Esophagus (tissue), 2 donors: ENCODE measurements around the gene LRRC10B. TPM values are rescaled to one million over a fixed set of nuclear protein-coding genes. Genes with fewer than 3 reads are reported as not detected.

Source experiments
- H3K27ac ChIP-seq, 2 donors: one replicate each; pipeline ENCODE4 v1.5.1; 2013; ENCODE audit warnings: low read depth in 2 of 2, mild to moderate bottlenecking in 2 of 2, inconsistent platforms in 1 of 2, low read length in 1 of 2, moderate library complexity in 1 of 2
- H3K27me3 ChIP-seq, 2 donors: one replicate each; pipeline ENCODE4 v1.6.1; 2013; ENCODE audit warnings: low read length in 2 of 2, control low read depth in 1 of 2, mild to moderate bottlenecking in 1 of 2; ENCODE audit not compliant: insufficient read depth in 2 of 2, control insufficient read depth in 1 of 2
- H3K36me3 ChIP-seq, 2 donors: one replicate each; pipeline ENCODE4 v1.6.1; 2013; ENCODE audit warnings: low read length in 1 of 2; ENCODE audit not compliant: control insufficient read depth in 2 of 2, insufficient read depth in 2 of 2
- H3K4me1 ChIP-seq, 2 donors: one replicate each; pipeline ENCODE4 v1.6.1; 2013; ENCODE audit warnings: low read length in 1 of 2; ENCODE audit not compliant: control insufficient read depth in 2 of 2, insufficient read depth in 2 of 2
- H3K4me3 ChIP-seq, 2 donors: one replicate each; pipeline ENCODE4 v1.5.1; 2013; ENCODE audit warnings: low read length in 2 of 2, mild to moderate bottlenecking in 2 of 2, low read depth in 1 of 2, moderate library complexity in 1 of 2
- H3K9me3 ChIP-seq, 2 donors: one replicate each; pipeline ENCODE4 v1.6.1; 2013; ENCODE audit warnings: mild to moderate bottlenecking in 2 of 2, low read depth in 1 of 2, low read length in 1 of 2, moderate library complexity in 1 of 2; ENCODE audit not compliant: control insufficient read depth in 2 of 2, insufficient read depth in 1 of 2
- WGBS, 2 donors: extraction: QIAGEN DNeasy Blood & Tissue Kit; methylation state at CpG; one replicate each; pipeline ENCODE4 v1.1.7; 2013; 5-methylcytosine and 5-hydroxymethylcytosine counted together
- polyA plus RNA-seq, 2 donors: library from polyadenylated mRNA; stranded (reverse); fragments of 200-250 nt; gene quantifications; one replicate each; pipeline ENCODE4 v1.2.3, GENCODE V29; 2013
- donor health status: healthy with polysubstance abuse.
- donor health status: Bipolar disorder and iron deficiency.

LRRC10B gene
- polyA plus RNA-seq, 2 donors: 0.04 to 0.19 TPM

DNA sequence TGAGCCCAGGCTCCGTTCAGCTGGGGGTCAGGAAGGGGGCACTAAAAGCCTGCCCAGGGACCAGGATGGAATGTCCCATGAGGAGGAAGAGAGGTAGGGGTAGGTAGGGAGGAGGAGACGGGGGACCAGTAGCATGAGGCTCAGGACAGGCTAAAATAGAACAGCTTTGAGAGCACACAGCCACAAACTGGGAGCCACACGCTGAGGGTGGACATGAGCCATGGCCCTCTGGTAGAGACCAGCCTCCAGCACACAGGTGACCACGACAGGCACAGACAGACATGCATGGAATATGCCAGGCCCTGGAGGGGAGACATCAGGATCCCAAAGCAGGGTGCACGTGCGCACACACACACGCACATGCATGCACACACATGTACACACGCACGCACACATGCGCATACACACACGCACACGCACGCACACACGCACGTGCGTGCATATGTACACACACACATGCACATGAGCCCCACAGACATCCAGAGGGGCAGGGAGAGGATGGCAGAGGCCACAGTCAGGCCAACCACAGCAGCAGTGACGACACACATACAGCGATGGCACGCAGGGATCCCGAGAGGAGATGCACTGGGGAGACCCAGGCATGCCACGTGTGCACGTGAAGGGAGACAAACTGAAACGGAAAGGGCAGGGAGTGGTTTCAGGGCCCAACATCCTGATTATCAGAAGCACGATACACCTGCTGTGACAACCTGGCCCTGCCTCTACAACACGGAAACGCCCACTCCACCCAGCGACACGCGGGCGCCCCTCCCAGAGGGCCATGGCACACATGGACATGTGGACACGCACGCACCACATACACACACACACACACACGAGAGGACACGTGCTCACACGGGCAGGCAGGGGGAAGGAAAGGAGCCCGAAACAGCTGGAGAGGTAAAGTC is 25.7 kb downstream of the LRRC10B start:
- 69 to 72% methylated on average over 36 of the region's 36 CpGs for WGBS, 2 donors
- Histone ChIP-seq H3K27ac (no peak overlapping the region), H3K4me3 (no peak overlapping the region), H3K9me3 (no peaks in the 10 kb centered on the region), H3K36me3 (no peaks in the 10 kb centered on the region), H3K4me1 (peaks cover 0 to 4% of the 10 kb centered on the region in 2 donors), H3K27me3 (no peaks in the 10 kb centered on the region)

DNA sequence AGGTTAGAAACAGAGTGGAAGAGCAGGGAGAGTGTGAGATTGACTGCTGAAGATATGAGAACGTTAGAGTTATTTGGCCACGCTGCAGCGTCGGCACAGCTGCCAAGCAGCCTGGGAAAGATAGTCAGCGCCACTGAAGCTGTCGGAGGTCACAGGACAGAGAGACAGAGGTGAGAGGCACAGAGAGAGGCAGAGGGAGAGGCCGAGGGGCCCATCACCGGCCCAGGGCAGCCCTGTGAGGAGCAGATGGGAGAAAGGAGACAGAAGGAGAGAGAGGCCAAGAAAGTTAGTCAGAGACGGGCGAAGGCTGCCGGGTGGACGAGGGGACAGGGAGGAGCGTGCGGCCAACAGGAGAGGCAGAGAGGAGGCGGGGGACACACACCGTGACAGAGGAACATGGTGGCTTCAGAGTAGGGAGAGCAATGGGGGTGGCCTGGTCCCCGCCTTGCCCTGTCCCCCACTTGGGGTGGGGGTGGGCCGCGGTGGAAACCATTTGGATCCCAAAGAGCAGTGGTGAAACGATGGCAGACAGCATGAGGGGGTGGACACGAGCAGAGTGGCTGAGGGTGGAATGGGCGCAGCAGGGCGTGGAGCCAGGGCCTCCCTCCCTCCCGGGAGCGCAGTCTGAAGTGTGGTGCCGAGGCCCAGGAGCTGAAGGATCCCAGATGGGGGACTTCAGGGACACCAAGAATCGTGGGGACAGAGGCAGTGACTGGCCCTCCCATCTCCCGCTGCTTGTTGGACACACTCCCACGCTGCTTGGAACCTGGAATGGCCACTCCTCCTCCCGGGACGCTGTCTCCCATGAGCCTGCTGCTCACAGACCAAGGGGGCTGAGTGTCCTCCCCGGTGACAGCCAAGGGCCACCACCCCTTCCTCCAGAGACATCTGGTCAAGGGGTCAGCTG is 26.6 kb downstream of the LRRC10B start:
- no peak overlapping the region for H3K4me3 ChIP-seq
- H3K9me3 ChIP-seq: no peaks in the 10 kb centered on the region
- peaks cover 0 to 4% of the 10 kb centered on the region in 2 donors for H3K4me1 ChIP-seq
- no peaks in the 10 kb centered on the region for H3K27me3 ChIP-seq
- no peaks in the 10 kb centered on the region for H3K36me3 ChIP-seq
- no peak overlapping the region for H3K27ac ChIP-seq
- 61 to 63% methylated on average over 30 to 32 of the region's 32 CpGs for WGBS, 2 donors

DNA sequence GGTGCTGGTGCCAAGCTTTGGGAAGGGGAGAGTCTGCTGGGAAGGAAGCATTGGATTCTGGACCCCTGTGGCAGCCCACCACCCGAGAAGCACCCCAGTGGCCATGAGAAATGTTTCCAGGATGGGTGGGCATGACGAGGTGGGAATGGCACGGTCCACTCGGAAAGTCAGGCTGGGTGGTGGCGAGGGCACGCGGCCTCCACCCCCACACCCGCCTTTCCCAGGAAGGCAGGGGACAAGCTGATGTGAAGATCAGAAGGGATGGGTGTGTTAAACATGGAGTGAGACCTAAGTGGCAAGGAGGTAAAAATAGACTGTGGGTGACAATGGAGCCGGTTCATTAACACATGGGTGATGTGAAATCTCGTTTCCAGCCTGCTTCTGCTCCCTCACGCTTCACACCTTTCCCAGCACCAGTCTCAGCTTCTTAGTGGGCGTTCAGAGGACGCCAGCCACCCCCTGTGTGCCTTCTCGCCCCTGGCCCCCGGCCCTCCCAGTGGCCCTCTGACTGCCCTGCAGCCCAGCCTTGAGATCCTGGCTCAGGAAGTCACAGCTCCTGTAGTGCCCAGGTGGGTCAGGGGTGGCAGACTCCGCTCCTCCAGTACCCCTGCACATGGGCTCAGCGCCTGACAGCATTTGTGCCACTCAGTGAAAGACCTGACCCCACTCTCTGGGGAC is 27.6 kb downstream of the LRRC10B start:
- no peak overlapping the region for H3K4me3 ChIP-seq
- no peaks in the 10 kb centered on the region for H3K36me3 ChIP-seq
- no peak overlapping the region for H3K27ac ChIP-seq
- WGBS, 2 donors: 78 to 79% methylated on average over 17 of the region's 17 CpGs
- H3K9me3 ChIP-seq: no peaks in the 10 kb centered on the region
- peaks cover 0 to 2% of the 10 kb centered on the region in 2 donors for H3K4me1 ChIP-seq
- H3K27me3 ChIP-seq: no peaks in the 10 kb centered on the region

DNA sequence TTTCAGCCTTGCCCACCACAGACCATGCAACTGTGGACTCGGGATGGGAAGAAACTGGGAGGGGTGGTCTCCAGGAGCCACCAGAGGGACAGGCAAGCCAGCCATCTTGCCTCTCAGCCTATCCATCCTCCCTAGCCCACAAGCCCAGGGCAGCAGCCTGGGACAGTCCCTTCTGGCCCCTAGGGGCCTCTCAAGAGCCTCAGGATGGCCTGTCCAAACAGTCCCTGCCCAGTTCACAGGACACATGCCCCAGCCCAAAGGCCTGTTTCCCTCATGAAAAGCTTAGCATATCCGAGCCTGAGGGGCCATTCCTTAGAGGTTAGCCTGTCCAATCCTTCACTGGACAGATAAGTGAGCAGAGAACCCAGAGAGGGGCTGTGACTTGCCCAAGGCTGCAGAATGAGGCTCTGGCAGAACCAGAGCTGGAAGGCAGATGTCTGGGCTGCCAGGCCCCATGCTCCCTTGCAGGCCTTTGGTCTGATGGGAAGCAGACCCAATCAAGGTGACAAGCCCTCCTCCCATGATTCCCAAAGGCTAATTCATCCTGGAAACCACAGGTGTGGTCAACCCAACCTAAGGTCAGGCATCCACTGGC is 28.2 kb downstream of the LRRC10B start:
- H3K4me3 ChIP-seq: no peak overlapping the region
- no peaks in the 10 kb centered on the region for H3K27me3 ChIP-seq
- no peak overlapping the region for H3K27ac ChIP-seq
- no peaks in the 10 kb centered on the region for H3K36me3 ChIP-seq
- WGBS, 2 donors: 81 to 83% methylated on average over 2 of the region's 2 CpGs
- H3K9me3 ChIP-seq: no peaks in the 10 kb centered on the region
- peaks cover 0 to 2% of the 10 kb centered on the region in 2 donors for H3K4me1 ChIP-seq

DNA sequence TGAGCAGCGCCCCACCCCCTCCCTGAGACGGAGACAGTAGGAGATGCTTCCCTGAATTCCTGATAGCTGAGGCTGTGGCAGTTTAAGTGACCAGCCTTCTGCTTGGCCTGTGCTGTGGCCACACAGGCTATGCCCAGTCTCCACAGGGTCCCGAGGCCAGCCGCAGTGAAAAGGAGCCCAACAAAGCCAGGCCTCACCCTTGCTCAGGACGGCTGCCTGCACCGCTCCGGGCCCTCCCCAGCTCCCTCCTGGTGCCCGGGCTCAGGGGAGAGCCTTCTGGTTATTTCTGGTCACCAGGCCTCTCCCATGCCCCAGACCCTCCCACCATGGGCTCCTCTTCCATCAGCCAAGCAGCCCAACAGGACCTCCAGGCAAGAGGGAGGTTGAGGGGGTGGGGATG is 28.8 kb downstream of the LRRC10B start:
- Histone ChIP-seq H3K36me3 (no peaks in the 10 kb centered on the region), H3K9me3 (no peaks in the 10 kb centered on the region), H3K4me3 (no peak overlapping the region), H3K27ac (no peak overlapping the region), H3K4me1 (peaks cover 0 to 2% of the 10 kb centered on the region in 2 donors), H3K27me3 (no peaks in the 10 kb centered on the region)
- WGBS, 2 donors: 89 to 90% methylated on average over 8 of the region's 8 CpGs

DNA sequence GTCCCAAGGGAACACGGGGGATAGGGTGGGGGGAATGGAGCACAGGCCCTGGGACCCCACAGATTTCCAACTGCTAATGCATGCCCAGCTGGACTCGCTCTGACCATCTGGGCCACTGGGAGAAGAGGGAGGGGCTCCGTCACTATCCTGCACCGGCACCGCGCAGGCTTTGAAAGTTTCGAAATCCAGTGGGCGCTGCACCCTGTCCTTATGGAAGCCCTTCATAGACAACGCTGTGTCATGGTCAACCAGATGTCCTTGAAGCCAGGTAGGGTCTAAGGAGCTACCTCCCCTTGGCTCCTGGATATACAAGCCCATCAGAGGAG is 30.1 kb downstream of the LRRC10B start:
- Histone ChIP-seq H3K36me3 (no peaks in the 10 kb centered on the region), H3K27me3 (no peaks in the 10 kb centered on the region), H3K9me3 (no peaks in the 10 kb centered on the region), H3K4me1 (peaks cover 0 to 2% of the 10 kb centered on the region in 2 donors), H3K27ac (no peak overlapping the region), H3K4me3 (no peak overlapping the region)
- WGBS, 2 donors: 78 to 83% methylated on average over 9 of the region's 9 CpGs

DNA sequence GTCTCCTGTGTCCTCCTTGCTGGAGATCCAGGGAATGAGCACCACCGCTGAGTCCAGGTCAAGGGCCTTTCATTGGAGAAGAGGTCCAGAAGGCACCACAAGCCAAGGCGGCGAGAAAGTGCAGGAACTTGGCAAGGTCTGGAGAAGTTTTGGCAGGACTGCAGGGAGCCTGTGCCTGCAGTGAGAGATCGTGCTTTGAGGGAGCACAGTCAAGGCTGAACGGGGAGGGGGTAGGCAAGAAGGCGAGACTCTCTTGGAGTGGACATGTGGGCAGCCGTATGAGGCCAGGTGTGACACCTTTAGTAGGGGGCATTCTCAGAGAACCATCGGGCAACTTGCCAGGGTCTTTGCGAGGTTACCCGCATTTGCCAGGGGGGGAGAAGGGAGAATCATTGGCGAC is 30.5 kb downstream of the LRRC10B start:
- no peak overlapping the region for H3K4me3 ChIP-seq
- H3K27ac ChIP-seq: no peak overlapping the region
- H3K36me3 ChIP-seq: no peaks in the 10 kb centered on the region
- no peaks in the 10 kb centered on the region for H3K9me3 ChIP-seq
- 70 to 81% methylated on average over 11 of the region's 11 CpGs for WGBS, 2 donors
- peaks cover 0 to 2% of the 10 kb centered on the region in 2 donors for H3K4me1 ChIP-seq
- H3K27me3 ChIP-seq: no peaks in the 10 kb centered on the region

DNA sequence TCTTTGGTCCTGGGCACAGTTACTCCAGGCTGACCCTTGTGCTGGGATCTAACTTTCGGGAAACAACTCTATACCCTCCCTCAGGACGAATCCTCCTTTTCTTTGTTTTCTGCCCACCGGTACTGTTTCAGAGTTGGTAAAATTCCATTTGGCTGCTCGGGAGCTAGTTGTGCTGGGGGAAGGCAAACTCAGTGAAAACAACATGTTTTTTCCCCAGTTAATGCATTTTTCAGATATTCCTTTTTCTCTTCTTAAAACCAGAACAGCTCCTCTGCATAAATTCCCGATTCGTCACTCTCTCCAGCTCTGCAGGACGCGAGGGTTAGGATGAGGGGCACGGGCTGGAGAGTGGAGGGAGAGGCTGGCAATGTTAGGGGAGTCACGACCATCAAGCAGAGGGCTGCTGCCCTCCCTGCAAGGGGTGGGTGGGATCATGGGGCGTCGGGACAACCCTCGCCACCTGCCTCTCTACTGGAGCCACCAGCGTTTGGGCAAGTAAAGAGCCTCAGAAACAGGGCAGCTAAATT is 31.3 kb downstream of the LRRC10B start:
- Histone ChIP-seq H3K9me3 (no peaks in the 10 kb centered on the region), H3K27me3 (no peaks in the 10 kb centered on the region), H3K27ac (no peak overlapping the region), H3K4me1 (no peaks in the 10 kb centered on the region), H3K36me3 (no peaks in the 10 kb centered on the region), H3K4me3 (no peak overlapping the region)
- 63 to 71% methylated on average over 14 of the region's 14 CpGs for WGBS, 2 donors

DNA sequence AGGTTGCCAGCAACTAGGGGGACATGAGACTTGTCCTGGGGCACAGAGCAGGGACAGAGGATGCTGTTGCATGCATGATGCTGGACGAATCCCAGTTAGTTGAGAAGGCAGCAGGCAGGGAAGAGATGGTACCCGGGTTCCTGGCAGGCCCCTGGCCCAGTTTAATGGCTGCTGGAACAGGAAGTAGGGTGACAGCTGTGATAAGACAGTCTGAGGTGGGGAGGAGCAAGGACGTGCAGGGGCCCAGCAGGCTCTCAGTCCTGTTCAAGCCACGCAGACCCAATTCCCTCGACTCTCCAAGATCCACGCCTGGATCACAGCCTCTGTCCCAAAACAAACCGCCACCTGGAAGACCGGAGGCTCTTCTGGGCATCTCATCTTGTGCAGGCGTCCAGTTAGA is 32.0 kb downstream of the LRRC10B start:
- H3K27ac ChIP-seq: no peak overlapping the region
- H3K27me3 ChIP-seq: no peaks in the 10 kb centered on the region
- H3K9me3 ChIP-seq: no peaks in the 10 kb centered on the region
- H3K36me3 ChIP-seq: no peaks in the 10 kb centered on the region
- H3K4me3 ChIP-seq: no peak overlapping the region
- WGBS, 2 donors: 65 to 69% methylated on average over 9 of the region's 9 CpGs
- no peaks in the 10 kb centered on the region for H3K4me1 ChIP-seq
